Measurements from ENCODE around the gene PSMD6. TPM values are rescaled to one million over a fixed set of nuclear protein-coding genes. Genes with fewer than 3 reads are reported as not detected.

The PSMD6 gene
- total RNA-seq, 1 donor from 2014 or later = 137 TPM

DNA sequence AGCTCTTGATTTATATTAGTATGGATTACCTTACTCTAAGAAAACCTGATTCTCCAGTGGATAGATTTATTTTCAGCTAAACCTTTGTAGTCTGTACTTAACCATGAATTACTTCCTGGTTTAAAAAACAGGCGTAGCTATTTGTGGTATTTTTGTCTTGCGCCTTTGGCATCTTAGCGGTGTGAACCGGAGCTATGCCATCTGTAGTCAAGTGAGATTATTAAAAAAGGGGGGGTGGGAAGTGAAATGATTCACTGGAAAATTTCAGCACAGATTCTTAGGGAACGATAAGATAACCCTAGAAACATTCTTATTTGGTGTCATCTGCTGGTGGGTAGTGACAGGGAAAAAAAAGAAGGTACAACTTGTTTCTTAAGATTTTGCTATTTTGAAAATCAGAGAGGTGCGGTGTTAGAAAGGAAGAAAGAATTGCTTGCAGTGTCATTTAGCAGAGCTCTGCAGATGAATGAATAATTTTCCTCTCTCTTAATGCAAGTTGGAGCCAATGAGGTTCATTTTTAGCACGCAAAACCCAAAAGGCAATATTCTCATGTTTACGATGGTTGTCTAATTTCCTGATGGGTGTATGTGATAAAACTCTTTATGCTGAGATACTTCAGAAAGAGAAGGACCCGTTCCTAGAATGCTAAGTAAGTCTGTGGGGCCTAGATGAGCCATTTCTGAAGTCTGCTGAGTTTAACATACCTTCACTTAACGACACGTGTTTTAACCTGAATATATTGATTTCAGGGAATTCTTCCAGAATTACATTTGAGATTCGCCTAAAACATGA lies 44.0 kb downstream of the PSMD6 start:
- H3K4me3 Mint-ChIP-seq = peak overlapping the region; percentile 72
- intact Hi-C loops (cut with micrococcal nuclease) = loop anchor here (1.0 to 2.0 kb wide), 2 partner anchors 11 to 14 kb away; no protein-coding TSS in a partner anchor
- peaks cover 38% of the 10 kb centered on the region for H3K36me3 Mint-ChIP-seq (ENCODE audit: low read depth)
- H3K27me3 Mint-ChIP-seq (ENCODE audit: insufficient read depth) = no peaks in the 10 kb centered on the region
- peaks cover 74% of the 10 kb centered on the region for H3K4me1 Mint-ChIP-seq (ENCODE audit: low read depth)
- no peak for DNase-seq (ENCODE audit: low spot score)
- H3K9me3 Mint-ChIP-seq = no peaks in the 10 kb centered on the region
- H3K27ac Mint-ChIP-seq = peak overlapping the region; percentile 84

DNA sequence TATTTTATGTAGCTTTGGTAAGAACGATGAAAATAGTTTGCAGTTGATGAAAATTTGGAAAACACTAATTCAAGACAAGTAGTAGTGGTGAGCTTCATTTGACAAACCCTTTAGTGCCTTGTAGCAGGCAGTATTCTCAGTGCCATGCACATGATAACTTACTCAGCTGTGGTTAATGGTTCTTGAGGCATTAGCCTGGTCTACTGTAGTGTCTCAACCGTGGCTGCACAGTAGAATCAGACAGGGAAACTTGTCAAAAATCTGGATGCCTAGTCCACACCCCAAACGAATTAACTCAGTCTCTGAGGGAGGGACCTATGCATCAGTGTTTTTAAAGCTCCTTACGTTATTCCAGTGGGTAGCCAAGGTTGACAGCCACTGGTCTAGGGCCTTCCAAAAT lies 45.4 kb downstream of the PSMD6 start:
- no peak overlapping the region for H3K27ac Mint-ChIP-seq
- DNase-seq (ENCODE audit: low spot score) = no peak
- peaks cover 40% of the 10 kb centered on the region for H3K36me3 Mint-ChIP-seq (ENCODE audit: low read depth)
- no peak overlapping the region for H3K4me3 Mint-ChIP-seq
- intact Hi-C loops (cut with micrococcal nuclease) = loop anchor here (2.0 kb wide), 1 partner anchor 13 kb away; no protein-coding TSS in a partner anchor
- H3K9me3 Mint-ChIP-seq = no peaks in the 10 kb centered on the region
- H3K4me1 Mint-ChIP-seq (ENCODE audit: low read depth) = peaks cover 82% of the 10 kb centered on the region
- H3K27me3 Mint-ChIP-seq (ENCODE audit: insufficient read depth) = no peaks in the 10 kb centered on the region

DNA sequence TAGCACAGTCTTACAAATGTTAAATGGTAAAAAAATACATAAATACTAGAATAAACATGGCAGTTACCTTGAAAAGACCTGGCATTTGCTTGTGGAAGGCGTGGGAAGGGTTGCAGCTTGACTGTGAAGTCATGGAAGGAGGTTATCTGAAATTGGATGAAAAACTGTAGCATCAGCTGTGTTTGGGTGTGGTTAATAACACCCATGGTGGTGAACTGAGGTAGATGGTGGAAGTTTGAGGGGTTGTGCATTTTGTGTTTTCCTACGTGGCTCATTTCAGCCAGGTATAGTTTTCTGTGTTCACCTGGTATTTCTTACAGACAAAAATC lies 46.5 kb downstream of the PSMD6 start:
- Mint-ChIP-seq H3K36me3 (ENCODE audit: low read depth) (peaks cover 33% of the 10 kb centered on the region), H3K9me3 (no peaks in the 10 kb centered on the region), H3K4me3 (no peak overlapping the region), H3K27me3 (ENCODE audit: insufficient read depth) (no peaks in the 10 kb centered on the region), H3K4me1 (ENCODE audit: low read depth) (peaks cover 82% of the 10 kb centered on the region), H3K27ac (no peak overlapping the region)
- intact Hi-C loops (cut with micrococcal nuclease) = no loop called here
- no peak for DNase-seq (ENCODE audit: low spot score)

DNA sequence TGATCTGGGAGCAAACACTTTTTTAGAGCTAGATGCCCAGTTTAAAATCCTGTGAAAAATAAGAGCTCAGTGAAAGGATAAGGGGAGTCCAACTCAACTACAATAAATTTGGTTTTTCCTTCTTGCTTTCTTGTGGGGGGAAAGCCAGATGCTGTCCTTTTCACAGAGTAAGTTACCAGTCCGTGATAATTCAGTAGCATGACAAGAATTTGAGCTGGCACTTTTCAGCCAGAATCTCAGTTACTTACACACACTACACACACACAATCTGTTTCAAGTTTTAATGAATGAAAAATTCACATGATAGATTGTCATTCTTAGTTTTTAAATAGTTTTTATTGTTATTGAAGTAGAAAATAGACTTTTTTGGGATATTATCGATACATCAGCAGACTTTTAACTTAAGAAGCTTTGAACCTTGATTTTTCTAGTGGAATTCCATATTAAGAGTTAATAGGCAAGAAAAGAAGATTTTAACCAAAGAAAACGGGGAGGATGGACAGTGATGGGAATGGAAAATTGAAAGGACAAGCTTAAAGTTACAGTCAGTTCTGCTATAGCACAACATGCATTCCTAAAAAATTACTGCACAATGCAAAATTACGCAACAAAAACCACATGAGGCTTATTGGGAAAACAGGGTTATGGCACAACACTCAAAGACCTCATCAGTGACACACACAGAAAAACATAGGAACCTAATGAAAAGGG lies 47.0 kb downstream of the PSMD6 start:
- Mint-ChIP-seq H3K27ac (no peak overlapping the region), H3K27me3 (ENCODE audit: insufficient read depth) (no peaks in the 10 kb centered on the region), H3K9me3 (no peaks in the 10 kb centered on the region), H3K4me1 (ENCODE audit: low read depth) (peaks cover 85% of the 10 kb centered on the region), H3K4me3 (no peak overlapping the region), H3K36me3 (ENCODE audit: low read depth) (peaks cover 32% of the 10 kb centered on the region)
- intact Hi-C loops (cut with micrococcal nuclease) = no loop called here
- DNase-seq (ENCODE audit: low spot score) = no peak

DNA sequence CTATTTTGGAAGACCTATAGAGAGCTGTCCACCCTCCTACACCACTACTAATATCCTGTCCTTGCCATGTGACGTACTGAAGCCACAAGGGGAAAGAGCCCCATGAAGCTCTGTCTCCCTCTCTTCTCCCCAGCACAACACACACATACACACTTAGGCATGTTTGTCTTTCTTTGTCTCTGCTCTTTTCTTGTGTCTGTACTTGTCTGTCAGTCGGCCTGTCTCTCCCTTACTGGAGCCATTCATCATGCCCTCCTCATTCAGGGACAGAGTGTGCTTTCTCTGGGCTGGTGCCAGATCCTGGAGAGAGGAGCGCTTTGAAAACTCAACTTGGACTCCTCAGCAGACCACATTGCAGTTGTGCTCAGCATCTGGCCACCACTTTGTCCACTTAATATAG lies 47.6 kb downstream of the PSMD6 start:
- DNase-seq (ENCODE audit: low spot score) = no peak
- Mint-ChIP-seq H3K4me3 (no peak overlapping the region), H3K27me3 (ENCODE audit: insufficient read depth) (no peaks in the 10 kb centered on the region), H3K9me3 (no peaks in the 10 kb centered on the region), H3K27ac (peak overlapping the region; percentile 1), H3K4me1 (ENCODE audit: low read depth) (peaks cover 90% of the 10 kb centered on the region), H3K36me3 (ENCODE audit: low read depth) (peaks cover 31% of the 10 kb centered on the region)
- intact Hi-C loops (cut with micrococcal nuclease) = no loop called here

DNA sequence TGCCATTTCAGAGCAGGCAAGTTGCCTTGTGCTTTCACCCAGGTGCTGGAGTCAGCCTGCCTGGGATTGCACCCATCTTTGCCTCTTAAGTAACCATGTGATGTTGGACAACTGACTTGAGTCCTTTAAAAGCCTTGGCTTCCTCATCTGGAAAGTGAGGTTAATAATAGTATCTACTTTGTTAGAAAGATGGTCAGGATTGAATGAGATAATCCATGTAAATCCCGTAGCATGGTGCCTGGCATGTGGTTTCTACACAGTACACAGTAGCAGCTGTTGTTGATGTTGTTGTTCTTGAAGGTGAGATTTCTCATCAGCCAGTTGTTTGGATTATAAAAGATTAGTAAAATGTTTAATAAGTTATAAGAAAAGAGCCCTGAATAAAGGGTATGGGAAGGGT lies 48.8 kb downstream of the PSMD6 start:
- H3K4me1 Mint-ChIP-seq (ENCODE audit: low read depth) = peaks cover 90% of the 10 kb centered on the region
- H3K27ac Mint-ChIP-seq = no peak overlapping the region
- intact Hi-C loops (cut with micrococcal nuclease) = no loop called here
- no peaks in the 10 kb centered on the region for H3K9me3 Mint-ChIP-seq
- H3K36me3 Mint-ChIP-seq (ENCODE audit: low read depth) = peaks cover 21% of the 10 kb centered on the region
- DNase-seq (ENCODE audit: low spot score) = no peak
- H3K4me3 Mint-ChIP-seq = no peak overlapping the region
- H3K27me3 Mint-ChIP-seq (ENCODE audit: insufficient read depth) = no peaks in the 10 kb centered on the region

DNA sequence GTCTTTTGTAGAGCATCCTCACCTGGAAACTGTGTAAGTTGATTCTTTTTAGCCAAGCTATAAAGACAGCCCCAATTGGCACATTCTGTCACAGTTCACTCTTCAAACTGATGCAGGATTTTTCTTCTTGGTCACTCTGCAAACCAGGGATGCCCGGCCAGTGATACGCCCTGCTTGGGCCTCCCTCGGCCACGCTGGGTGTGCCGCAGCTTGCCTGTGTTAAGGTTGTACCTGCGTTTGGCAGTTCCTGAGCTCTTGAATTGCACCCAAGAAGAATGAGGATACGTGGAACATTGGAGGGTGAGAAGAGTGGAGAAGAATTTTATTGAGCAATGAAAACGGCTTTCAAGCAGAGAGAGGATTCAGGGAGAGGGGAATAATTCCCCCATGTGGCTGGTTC lies 49.9 kb downstream of the PSMD6 start:
- intact Hi-C loops (cut with micrococcal nuclease) = no loop called here
- no peaks in the 10 kb centered on the region for H3K9me3 Mint-ChIP-seq
- no peak for DNase-seq (ENCODE audit: low spot score)
- H3K4me1 Mint-ChIP-seq (ENCODE audit: low read depth) = peaks cover 90% of the 10 kb centered on the region
- peaks cover 19% of the 10 kb centered on the region for H3K36me3 Mint-ChIP-seq (ENCODE audit: low read depth)
- H3K27me3 Mint-ChIP-seq (ENCODE audit: insufficient read depth) = no peaks in the 10 kb centered on the region
- no peak overlapping the region for H3K27ac Mint-ChIP-seq
- no peak overlapping the region for H3K4me3 Mint-ChIP-seq

DNA sequence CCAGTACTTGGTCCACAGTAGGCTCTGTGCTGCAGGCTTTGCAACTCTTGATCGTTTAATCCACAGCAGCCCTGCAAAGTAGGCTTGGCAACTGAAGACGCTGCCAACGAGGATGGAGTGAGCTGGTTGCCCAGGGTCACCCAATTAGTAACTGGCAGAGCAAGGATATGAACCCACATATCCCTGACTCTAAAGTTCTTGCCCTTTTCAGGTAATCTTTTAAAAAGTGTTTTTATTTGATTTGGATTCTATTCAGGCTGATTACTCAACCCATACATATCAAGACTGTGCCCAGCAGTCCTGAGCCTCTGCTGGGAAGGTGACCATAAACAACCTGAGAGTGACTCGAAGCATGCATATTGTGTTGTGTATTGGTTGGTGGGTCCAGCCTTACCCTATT lies 50.3 kb downstream of the PSMD6 start:
- Mint-ChIP-seq H3K4me1 (ENCODE audit: low read depth) (peaks cover 90% of the 10 kb centered on the region), H3K27ac (no peak overlapping the region), H3K36me3 (ENCODE audit: low read depth) (peaks cover 19% of the 10 kb centered on the region), H3K4me3 (no peak overlapping the region), H3K9me3 (no peaks in the 10 kb centered on the region), H3K27me3 (ENCODE audit: insufficient read depth) (no peaks in the 10 kb centered on the region)
- DNase-seq (ENCODE audit: low spot score) = no peak
- intact Hi-C loops (cut with micrococcal nuclease) = no loop called here

DNA sequence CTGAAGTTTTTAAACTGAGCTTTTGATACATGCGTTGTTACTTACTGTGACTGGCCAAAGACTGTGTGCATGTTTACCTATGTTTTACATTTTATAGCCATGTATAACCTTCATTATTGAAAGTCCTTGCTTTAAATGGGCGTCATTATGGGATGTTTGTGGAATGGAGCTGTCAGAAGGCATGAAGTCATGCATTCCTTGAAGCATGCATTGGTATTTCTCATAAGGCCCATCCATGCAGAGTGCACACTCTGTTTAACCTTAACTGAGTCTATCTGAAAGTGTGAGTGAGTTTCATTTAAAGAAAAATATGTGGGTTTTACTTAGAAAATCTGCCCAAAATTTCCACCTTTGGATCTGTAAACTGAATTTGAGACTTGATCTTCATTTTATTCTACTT lies 51.1 kb downstream of the PSMD6 start:
- Mint-ChIP-seq H3K27ac (peak overlapping the region; percentile 69), H3K4me3 (peak overlapping the region; percentile 4), H3K36me3 (ENCODE audit: low read depth) (peaks cover 21% of the 10 kb centered on the region), H3K27me3 (ENCODE audit: insufficient read depth) (no peaks in the 10 kb centered on the region), H3K4me1 (ENCODE audit: low read depth) (peaks cover 90% of the 10 kb centered on the region), H3K9me3 (no peaks in the 10 kb centered on the region)
- intact Hi-C loops (cut with micrococcal nuclease) = no loop called here
- DNase-seq (ENCODE audit: low spot score) = no peak

DNA sequence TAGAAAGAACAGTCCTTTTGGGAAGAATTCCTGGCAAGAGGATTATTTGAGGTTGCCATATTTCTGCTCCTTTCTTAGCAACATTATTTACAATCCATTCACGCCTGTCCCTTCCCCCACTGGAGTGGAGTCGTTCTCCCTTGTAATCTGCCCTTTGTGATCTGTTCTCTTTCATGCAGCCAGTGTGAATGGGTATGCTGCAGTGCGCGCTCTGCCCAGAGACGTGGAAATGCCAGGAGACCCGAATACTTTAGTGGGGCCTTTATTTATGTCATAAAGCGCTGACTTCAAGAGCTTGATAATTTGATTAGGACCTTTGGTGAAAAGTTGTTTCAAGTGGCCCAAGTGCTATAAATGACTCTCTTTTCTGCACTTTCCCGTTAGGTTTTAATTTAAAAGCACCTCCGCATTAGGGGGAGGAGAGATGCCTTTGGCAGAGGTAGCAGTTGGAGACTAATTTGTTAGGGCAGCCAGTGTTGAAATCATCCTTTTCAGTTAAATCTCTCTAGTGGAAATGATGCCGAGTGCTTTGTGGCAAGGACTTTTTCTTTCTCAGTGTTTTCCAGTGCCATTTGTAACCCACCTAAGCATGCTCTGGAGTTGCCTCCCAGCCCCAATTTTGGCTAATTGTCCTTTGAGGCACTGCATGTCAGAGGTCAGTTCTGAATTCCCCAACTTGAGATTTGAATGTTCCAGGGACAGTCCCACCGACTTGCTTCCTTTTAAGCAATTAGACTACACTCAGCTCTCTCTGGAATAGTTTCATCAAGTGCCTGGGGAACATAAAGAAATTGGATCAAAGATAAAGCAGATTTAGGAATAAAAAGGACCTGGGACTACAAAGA lies 52.4 kb downstream of the PSMD6 start:
- H3K36me3 Mint-ChIP-seq (ENCODE audit: low read depth) = peaks cover 18% of the 10 kb centered on the region
- H3K4me1 Mint-ChIP-seq (ENCODE audit: low read depth) = peaks cover 90% of the 10 kb centered on the region
- peak overlapping the region; percentile 84 for H3K27ac Mint-ChIP-seq
- intact Hi-C loops (cut with micrococcal nuclease) = loop anchor here (1.0 kb wide), 1 partner anchor 9 kb away; no protein-coding TSS in a partner anchor
- no peak for DNase-seq (ENCODE audit: low spot score)
- no peaks in the 10 kb centered on the region for H3K27me3 Mint-ChIP-seq (ENCODE audit: insufficient read depth)
- H3K9me3 Mint-ChIP-seq = no peaks in the 10 kb centered on the region
- peak overlapping the region; percentile 81 for H3K4me3 Mint-ChIP-seq

DNA sequence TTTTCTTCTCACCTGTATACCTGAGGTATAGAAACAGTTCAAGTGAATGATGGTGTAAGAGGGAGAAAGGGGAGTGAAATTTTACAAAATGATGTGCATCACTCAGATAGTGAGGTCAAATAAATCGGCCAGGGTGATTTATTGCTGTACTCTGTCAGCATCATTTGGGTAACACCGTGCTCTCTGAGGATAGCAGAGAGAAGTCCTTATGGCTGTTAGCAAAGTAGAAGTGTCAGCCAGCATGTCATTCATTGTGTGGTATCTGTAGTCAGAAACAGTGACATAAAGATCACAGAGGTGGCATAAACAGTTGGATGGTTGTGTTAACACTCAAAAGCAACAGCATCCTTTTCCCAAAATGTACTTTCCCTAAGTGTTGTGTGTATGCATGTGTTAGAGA lies 53.4 kb downstream of the PSMD6 start:
- Mint-ChIP-seq H3K4me1 (ENCODE audit: low read depth) (peaks cover 92% of the 10 kb centered on the region), H3K27me3 (ENCODE audit: insufficient read depth) (no peaks in the 10 kb centered on the region), H3K9me3 (no peaks in the 10 kb centered on the region), H3K27ac (peak overlapping the region; percentile 92), H3K4me3 (peak overlapping the region; percentile 81), H3K36me3 (ENCODE audit: low read depth) (peaks cover 15% of the 10 kb centered on the region)
- intact Hi-C loops (cut with micrococcal nuclease) = loop anchor here (1.0 to 5.0 kb wide), 2 partner anchors 8 to 108 kb away; partner anchors contain the start of genes ATXN7 and THOC7
- no peak for DNase-seq (ENCODE audit: low spot score)

DNA sequence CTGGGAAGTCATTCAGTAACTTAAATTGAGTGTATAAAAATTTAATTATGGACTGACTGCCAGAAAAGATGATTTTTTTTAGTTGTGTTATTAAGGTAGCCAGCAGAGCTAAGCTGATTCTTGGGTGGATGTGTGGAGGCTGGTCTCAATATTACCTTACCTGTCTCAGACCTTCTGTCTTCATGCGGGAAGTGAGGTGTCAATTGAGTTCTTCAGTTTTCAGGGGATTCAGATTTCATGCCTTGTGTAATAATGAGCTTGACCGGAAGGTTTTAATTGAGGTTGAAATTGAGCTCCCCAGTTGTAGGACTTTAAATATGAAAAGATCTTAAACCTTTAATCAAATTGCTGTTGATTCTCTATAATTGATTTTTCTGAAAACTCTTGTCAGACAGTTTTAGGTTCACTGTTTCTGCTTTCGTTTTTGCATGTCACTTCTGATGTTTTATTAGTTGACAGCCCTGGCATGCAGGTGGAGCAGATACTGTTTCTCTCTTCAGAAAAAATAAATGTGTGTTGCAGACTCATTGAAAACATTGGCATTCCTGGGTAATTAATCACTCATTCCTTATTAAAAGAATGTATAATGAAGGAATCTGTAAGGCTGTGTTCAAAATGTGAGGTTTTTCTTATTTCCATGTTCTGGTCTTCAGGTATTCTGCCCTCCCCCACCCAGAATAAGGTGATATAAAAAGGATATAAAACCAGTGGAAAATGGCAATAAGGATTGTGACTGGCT lies 54.5 kb downstream of the PSMD6 start:
- H3K9me3 Mint-ChIP-seq = no peaks in the 10 kb centered on the region
- H3K27ac Mint-ChIP-seq = peak overlapping the region; percentile 92
- peaks cover 12% of the 10 kb centered on the region for H3K36me3 Mint-ChIP-seq (ENCODE audit: low read depth)
- intact Hi-C loops (cut with micrococcal nuclease) = loop anchor here (1.0 to 5.0 kb wide), 3 partner anchors 11 to 106 kb away; partner anchors contain the start of genes ATXN7 and THOC7
- peaks cover 95% of the 10 kb centered on the region for H3K4me1 Mint-ChIP-seq (ENCODE audit: low read depth)
- H3K4me3 Mint-ChIP-seq = peak overlapping the region; percentile 81
- no peaks in the 10 kb centered on the region for H3K27me3 Mint-ChIP-seq (ENCODE audit: insufficient read depth)
- DNase-seq (ENCODE audit: low spot score) = no peak
